GM21786 (cell line): ENCODE results near the gene DIP2A.

Source experiments
- ATAC-seq: cut with Tn5 transposase; IDR thresholded peaks from one replicate; pipeline ENCODE4 v1.9.1; 2021; ENCODE audit not compliant: unreplicated experiment

Gene DIP2A

DNA sequence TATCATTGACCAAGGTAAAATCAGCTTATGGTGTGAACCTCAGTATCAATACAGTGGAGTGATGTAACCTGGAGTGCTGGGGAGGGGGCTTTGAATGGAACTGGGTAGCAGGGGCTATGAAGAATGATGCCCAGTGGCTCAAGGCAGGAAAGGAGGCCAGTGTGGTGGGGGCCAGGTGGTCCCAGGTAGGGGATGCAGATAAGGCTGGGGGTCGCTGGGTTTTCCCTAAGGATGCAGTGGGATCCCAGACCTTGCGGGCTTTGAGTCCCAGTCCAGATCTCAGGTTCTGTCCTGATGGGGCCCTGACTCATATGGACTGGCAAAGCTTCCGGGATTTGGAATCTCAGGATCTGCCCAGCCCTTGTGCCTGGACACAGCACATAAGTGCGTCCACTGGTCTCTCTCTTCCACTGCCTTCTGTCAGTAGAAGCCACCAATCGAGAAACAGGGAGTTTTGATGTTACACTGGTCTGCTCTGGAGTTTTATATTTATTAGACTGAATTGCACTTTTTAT is 94.2 kb downstream of the DIP2A start:
- no peak for ATAC-seq

DNA sequence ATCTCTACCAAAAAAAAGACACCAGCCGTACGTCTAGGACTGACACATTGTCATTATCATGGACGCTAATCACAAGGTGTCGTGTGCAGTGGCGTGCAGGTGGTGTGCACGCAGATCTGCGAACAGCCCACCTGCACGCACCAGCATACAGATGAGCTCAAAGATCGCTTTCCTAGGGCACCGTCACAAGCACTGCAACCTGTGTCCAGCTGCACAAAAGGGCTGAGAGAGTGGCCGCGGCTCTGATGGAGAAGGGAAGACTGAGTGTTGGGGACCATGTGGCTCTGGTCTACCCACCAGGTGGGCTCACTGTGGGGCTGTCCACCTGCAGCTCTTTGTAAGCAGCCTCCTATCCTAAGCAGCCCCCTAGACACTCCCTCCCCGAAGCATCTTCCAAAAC is 95.3 kb downstream of the DIP2A start:
- no peak for ATAC-seq

DNA sequence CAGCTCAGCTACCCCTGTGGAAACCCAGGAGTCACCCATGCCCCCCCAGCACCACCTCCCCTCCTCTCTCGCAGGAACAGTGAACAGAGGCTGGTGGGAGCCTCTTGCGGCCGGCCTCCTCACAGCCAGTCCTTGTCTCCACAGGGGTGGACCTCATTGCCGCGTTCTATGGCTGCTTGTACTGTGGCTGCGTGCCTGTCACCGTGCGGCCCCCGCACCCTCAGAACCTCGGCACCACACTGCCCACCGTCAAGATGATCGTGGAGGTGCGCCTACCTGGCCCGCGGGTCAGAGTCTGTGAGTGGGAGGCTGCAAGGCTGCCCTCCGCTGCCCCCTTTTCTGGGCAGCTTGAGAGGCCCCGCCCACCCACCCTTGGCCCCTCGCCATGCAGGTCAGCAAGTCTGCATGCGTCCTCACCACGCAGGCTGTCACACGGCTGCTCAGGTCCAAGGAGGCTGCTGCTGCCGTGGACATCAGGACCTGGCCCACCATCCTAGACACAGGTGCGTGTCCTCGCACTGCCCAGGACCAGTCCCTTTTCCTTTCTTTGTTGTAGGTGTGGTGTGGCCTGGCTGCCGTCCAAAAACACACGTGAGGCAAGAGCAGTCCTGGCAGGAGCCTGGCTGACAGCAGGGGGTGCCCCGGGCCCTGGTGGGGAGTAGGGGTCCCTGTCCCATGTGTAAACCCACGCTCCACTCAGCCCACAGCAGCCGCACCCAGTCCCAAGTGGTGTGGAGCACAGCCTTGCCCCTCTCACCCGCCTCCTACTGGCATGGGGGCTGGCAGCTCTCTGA is 95.9 kb downstream of the DIP2A start:
- no peak for ATAC-seq

DNA sequence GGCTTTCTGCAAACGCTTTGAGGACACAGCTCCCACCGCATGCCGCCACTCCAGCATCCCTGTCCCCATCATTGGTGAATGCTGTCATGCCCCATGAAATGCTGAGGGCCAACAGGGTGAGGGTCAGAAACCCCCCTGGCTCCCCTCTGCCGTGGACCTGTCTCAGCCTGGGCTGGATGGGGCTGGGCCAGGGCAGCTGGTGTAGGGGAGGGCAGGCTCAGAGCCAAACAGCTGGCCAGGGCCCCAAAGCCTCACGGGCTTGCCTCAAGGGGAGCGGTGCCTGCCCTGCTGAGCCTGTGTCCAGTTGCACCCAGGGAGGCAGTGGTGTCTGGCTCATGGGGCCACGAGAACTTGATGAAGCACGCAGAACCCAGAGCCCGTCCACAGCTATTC is 96.5 kb downstream of the DIP2A start:
- ATAC-seq = no peak

DNA sequence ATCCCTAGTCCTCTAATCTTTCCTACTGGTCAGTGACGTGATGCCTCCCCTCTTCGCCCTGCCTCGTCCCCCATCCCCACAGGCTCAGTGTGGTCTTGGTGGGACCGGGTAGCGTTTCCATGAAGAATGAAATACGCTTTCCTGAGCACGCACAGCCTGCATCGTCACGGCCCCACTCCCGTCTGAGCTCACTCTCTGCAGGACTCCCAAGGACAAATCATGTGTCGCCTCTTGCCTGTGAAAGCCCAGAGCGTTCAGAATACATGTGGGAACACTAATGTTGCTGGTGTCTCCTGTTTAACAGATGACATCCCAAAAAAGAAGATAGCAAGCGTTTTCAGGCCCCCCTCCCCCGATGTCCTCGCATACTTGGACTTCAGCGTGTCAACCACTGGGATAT is 97.0 kb downstream of the DIP2A start:
- ATAC-seq = no peak

DNA sequence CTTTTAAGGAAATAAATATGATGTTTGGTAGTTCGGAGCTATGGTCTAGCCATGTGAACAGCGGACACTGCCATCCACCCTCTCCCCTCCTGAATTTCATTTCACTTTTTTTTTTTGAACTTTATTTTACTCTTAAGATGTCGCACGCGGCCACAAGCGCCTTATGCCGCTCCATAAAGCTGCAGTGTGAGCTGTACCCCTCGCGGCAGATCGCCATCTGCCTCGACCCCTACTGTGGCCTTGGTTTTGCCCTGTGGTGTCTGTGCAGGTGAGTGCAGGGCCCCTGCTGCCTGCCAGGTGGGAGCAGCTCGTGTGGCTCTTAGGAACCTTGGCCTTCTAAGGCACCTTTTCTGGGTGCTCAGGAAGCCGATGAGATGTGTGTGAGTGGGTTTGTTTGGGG is 98.1 kb downstream of the DIP2A start:
- no peak for ATAC-seq

DNA sequence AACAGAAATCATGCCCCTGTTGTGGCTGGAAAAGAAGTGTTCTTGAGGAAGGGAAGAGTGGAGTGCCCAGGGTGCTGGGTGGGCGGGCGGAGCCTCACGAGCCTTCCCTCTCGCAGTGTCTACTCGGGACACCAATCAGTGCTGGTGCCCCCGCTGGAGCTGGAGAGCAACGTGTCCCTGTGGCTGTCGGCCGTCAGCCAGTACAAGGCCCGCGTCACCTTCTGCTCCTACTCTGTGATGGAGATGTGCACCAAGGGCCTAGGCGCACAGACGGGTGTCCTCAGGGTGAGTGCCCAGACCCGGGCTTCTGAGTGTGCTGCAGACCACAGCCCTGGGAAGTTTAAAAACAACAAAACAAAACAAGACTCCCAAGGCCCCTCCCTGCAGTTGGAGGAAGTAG is 98.8 kb downstream of the DIP2A start:
- no peak for ATAC-seq

DNA sequence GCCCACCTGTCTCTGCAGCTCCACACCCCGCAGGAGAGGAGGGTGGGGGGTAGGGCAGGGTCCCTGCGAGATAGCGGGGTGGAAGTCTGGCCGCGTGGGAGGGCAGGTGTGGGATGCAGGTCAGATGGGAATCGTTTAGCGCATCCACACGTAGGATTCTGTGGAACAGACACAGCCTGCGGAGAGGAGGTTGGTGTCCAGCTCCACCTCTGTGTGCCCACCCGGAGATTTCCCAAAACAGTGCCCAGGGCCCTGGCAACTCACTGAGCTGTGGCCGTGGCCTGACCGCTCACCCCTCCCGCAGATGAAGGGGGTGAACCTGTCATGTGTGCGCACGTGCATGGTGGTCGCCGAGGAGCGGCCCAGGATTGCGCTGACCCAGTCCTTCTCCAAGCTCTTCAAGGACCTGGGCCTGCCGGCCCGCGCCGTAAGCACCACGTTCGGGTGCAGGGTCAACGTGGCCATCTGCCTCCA is 99.3 kb downstream of the DIP2A start:
- no peak for ATAC-seq

DNA sequence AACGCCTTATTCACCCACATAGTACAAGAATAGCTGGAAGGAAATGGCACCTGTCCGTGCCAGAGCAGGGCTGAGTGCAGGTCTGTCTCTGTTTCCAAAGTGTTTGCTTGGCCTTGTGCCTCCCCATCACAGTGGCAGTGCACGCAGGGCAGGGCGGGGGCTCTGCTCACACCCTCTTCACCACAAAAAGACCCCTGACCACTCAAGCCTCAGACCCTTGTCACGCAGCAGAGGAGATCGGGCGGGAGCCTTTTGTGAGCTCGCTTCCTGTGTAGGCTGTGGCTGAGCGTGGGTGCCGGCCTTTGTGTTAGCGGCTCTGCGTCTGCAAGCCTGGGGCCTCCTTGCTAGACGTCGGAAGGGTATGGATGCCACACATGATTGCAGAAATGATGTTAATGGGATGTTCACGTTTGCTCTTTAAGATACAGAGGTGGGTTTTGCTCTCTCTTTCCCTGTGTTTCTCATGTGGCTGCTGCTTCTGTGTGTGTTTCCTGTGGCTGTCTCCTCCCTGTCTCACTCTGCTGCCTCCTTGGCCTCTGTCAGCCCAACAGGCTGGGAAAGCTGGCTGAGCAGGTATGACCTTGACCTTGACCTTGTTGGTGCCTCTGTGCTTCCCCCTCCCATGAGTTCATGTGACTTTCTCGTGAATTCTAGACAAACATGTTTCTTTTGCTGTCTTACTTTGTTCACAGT is 100.7 kb downstream of the DIP2A start:
- no peak for ATAC-seq

DNA sequence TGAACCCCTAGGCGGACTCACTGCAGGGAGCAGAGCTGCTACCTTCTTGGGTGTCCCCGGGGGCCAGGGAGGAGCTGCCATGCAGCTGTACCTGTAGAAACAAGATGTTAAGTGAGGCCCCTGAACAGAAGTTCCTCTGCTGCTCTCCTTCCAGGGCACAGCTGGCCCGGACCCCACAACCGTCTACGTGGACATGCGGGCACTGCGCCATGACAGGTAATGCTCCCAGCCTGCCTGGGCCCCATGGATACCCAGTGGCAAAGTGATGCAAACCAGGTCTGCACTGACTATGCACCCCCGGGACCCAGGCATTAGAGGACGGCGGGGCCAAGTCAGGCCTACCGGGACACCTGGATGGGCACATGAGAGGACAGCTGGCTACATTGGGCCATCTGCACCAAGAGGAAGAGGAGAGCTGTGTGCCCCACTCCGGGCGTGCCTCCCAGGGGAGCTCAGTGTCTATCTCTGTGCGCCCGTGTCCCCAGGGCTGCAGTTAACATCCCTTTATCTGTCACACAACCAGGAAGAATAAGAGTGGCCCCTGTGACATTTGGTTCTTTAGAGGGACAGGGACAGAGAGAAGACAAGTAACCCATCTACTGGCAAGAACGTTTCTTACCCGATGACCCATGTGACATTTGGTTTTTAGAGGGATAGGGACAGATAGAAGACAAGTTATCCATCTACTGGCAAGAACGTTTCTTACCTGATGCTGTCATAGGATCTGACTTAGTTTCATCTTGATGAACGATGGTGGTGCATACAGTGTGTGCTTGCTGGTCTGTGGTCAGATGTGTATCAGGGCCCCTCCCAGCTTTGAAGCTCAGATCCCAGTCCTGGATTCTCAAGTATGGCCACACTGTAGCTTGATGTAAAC is 102.1 kb downstream of the DIP2A start:
- ATAC-seq = no peak

DNA sequence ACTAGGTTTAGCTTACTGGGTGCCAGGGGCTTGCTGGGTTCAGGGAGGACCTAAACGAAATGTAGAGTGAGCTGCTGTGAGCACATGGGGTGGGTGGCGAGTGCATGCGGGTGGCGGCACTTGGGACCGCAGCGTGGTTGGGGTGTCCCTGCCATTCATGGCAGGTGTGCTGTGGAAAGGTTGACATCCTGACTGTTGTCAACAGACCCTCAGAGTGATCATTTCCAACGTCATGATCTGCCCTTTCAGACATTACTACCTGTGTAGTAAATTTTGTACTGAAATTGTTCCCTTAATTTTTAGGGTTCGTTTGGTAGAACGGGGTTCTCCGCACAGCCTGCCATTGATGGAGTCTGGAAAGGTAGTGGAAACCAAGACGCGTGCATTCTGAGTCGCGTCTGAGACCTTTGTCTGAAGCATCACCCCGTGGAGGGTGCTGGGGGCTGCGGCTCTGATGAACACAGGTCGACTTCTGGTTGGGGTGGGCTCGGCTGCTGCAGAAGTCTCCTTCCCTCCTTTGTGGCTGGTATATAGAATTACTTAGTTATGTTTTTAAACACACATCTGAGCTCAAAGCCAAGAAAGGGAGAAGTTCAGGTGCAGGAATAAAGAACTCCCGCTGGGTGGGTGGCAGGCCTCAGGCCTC is 102.9 kb downstream of the DIP2A start:
- no peak for ATAC-seq

DNA sequence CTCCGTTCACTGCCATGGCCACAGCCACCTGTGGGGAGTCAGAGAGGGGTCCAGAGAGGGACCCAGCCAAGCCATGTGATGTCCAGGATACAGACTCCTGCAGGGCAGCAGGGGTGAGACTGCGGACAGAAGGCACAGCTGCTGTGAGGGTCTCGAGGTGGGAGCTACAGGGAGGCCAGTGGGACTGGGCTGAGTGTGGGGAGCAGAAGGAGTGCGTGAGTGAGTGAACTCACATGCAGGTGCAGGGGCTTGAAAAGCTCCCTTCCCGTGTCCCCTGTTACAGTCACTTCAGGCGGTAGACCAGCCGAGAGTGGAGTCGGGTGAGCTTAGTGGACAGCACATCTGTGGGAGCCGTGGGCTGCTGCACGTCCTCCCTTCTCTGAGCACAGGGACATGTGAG is 103.8 kb downstream of the DIP2A start:
- no peak for ATAC-seq

DNA sequence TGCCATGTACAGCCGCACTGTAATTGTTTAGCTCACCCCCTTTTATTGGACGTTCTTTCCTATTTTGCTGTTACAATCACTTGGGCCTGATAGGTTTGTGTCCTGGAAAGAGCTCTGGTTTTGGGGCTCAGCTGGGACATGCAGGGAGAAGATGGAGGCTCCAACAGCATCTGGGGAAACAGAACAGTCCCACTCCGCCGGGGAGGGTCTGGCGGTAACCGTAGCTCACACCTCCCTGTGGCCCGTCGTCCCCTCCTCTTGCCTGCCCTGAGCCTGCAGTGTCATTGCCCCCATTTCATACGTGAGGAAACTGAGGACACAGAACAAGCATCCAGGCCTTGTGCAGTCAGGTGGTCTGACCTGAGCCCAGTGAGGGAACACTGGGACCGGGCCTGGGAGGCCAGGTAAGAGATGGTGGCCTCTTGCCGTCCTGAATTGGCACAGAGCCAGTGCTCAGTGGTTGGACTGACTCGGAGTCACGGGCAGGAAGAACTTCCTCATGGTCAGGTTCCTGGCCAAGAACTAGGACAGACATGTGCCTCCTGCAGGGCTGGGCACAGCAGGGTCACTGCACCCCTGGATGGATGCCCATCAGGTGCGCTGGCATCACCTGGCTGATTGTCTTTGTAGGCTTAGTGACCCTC is 104.4 kb downstream of the DIP2A start:
- no peak for ATAC-seq

DNA sequence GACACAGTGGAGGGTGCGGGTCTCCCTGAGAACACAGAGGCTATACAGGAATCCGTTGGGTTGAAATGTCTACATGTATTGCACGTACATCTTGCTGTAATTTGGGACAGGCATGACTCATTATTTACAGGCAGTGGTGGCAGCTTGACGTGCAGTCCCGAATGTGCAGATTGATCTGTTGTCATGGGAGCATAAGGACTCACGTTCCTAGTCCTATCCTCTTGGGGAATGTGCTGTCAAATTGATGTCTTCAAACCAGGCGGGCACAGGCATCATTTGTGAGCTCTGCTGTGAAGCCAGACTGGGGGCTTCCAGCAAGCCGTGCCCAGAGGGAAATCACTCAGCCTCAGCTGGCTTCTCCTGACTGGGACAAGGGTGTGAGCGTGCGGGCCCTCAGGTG is 105.7 kb downstream of the DIP2A start:
- no peak for ATAC-seq

DNA sequence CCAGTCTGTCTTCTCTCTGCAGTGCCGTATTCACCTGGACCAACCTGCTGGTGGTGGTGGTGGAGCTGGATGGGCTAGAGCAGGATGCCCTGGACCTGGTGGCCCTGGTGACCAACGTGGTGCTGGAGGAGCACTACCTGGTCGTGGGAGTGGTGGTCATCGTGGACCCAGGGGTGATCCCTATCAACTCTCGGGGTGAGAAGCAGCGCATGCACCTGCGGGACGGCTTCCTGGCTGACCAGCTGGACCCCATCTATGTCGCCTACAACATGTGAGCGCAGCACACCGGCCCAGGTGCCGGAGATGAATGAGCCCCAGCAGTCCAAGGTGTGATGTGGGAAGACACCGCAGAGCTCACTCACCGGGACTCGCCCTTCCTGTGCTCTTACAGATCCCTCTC is 108.7 kb downstream of the DIP2A start:
- no peak for ATAC-seq

DNA sequence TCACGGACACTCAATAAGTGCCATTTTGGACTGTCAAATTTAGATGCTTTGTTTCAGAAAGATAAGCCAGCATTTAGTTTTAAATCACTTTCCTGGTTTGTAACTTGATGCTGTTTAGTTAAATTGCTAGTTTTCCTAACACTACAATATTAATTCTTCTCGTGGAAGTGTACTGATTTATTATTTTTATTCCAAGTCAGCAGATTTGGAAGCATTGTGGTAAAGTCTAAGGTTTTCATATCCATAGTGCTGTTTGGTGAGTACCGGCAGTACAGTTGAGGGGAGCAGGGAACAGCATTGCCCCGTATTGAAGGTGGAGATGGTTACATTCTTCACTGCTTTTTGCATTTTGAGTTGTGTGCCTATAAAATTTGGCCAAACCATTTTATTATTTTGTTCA is 109.9 kb downstream of the DIP2A start:
- no peak for ATAC-seq

DNA sequence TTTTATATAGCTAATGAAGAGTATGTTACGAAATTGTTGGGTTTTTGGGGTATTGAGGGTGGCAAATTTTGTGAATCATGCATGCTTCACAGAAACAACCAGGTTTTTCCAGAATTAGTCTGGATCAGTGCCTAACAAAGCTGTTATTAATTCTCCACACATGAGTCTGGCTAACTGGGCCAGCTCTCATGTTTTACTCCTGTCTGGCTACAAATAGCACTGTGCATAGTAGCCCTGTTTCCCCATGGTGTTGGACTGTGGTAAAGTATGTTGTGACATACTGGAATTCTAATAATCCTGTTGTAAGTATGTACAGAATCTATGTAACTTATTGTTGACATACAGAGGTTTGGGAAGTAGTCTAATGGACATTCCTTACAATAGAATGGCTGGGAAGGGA is 110.4 kb downstream of the DIP2A start:
- ATAC-seq = no peak

DNA sequence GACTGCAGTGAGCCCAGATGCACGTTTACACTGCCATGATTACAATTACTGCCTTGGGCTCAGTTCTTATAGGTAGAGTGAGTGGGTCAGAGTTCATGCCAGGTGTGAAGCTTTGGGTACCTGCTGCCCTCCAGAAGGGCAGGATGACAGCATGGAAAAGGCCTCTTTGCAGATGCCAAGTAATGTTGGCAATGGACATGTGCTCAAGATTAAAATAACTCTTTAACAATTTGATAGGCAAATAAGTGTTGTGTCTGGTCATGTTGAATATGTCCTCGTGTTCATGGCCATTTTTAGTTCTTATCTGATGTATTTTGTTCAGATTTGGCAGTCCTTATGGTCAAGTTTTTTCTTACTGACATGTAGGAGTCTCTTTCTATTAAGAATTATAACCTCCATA is 111.4 kb downstream of the DIP2A start:
- no peak for ATAC-seq

DNA sequence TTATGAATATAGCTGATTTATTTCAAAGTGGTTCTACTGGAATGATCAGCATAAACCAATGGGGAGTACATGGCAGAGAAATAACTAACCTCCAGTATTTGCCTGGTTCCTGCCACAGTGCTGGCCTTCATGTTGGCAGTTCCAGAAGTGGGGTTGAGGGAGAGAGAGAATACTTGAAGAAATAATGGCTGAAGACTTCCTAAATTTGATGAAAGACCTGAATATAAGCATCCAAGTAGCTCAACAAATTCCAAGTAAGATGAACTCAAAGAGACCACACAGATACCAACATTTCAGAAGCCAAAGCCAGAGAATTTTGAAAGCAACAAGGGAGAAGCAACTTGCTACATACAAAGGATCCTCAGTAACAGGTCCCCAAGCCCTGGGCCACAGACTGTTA is 111.9 kb downstream of the DIP2A start:
- ATAC-seq = no peak

DNA sequence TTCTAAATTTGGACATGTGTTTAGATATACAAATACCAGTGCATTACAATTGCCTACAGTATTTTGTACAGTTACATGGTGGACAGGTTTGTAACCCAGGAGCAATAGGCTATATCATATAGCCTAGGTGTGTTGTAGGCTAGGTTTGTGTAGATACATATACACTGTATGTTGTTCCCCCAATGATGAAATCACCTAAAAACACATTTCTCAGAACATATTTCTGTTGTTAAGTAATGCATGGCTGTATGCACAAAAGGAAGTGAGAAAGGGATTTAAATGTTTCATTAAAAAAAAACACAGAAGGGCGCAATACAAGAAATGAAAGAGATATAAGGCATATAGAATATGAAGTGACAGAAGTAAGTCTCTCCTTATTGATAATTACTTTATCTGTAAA is 114.2 kb downstream of the DIP2A start:
- ATAC-seq = no peak
